ENCODE results near the gene HCRTR2. TPM values are rescaled to one million over a fixed set of nuclear protein-coding genes. Genes with fewer than 3 reads are reported as not detected.

The HCRTR2 gene
- total and polyA plus RNA-seq, 2 of the 8 experiments (the other 6 are each of a cell fraction or from before 2014, with no cell fraction given): 0.19 to 0.23 TPM

DNA sequence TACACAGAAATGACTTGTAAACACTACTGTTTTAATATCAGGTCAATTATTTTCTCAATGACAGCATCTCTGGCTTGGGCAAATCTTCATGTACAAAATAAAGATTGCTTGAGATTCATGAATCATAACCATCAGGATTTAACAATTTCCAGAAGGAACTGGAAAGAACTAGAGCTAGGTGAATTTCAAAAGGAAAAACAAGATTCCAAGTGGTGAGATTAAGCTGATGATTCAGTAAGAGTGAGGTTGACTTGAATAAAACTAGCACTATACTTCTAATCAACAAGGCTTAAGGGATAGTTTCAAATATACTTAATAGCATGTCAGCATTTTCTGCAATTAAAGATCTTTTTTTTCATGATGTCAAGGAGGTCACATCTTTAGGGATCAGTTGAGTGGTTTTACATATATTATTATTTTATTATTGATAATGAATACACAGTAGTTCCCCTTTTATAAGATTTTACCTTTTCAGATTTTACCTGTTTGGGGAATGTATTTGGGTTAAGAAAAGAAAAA lies 43.5 kb upstream of the HCRTR2 start (continued):
- TF ChIP-seq SP2 (IDR thresholded peaks at IDR 0.05; ENCODE audit: low read length): no peak
- TF ChIP-seq BACH1 (IDR thresholded peaks at IDR 0.05; ENCODE audit: low read length): no peak
- no peak for TF ChIP-seq SIN3A (conservative IDR thresholded peaks at IDR 0.05 in 1 of 2, IDR thresholded peaks at IDR 0.05 in 1 of 2; ENCODE audit: low read depth in 1 of 2, low read length in 2 of 2)
- no peak for TF ChIP-seq SUZ12 (IDR thresholded peaks at IDR 0.05; ENCODE audit: low read length)
- TF ChIP-seq RNF2 (IDR thresholded peaks at IDR 0.05; ENCODE audit: borderline replicate concordance, low read depth, low read length, missing control alignments, poor library complexity, severe bottlenecking): no peak
- no peak for TF ChIP-seq SIRT6 (IDR thresholded peaks at IDR 0.05; ENCODE audit: low read length)
- TF ChIP-seq BCL11A (IDR thresholded peaks at IDR 0.05; ENCODE audit: low read depth in 2 of 2, low read length in 2 of 2): no peak
- TF ChIP-seq CBX5 (IDR thresholded peaks at IDR 0.05; ENCODE audit: low read depth, low read length): no peak
- TF ChIP-seq JUND (IDR thresholded peaks at IDR 0.05; ENCODE audit: low read length): no peak
- TF ChIP-seq, protein P1, sequence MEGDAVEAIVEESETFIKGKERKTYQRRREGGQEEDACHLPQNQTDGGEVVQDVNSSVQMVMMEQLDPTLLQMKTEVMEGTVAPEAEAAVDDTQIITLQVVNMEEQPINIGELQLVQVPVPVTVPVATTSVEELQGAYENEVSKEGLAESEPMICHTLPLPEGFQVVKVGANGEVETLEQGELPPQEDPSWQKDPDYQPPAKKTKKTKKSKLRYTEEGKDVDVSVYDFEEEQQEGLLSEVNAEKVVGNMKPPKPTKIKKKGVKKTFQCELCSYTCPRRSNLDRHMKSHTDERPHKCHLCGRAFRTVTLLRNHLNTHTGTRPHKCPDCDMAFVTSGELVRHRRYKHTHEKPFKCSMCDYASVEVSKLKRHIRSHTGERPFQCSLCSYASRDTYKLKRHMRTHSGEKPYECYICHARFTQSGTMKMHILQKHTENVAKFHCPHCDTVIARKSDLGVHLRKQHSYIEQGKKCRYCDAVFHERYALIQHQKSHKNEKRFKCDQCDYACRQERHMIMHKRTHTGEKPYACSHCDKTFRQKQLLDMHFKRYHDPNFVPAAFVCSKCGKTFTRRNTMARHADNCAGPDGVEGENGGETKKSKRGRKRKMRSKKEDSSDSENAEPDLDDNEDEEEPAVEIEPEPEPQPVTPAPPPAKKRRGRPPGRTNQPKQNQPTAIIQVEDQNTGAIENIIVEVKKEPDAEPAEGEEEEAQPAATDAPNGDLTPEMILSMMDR (IDR thresholded peaks at IDR 0.05; ENCODE audit: control extremely low read depth in 1 of 3, insufficient read depth in 1 of 3, low read depth in 1 of 3, low read length in 3 of 3): no peak
- TF ChIP-seq SRF (IDR thresholded peaks at IDR 0.05; ENCODE audit: low read depth, low read length): no peak

All from H1 (cell line).